ENCODE data around the gene FPR2. TPM values are rescaled to one million over a fixed set of nuclear protein-coding genes. Genes with fewer than 3 reads are reported as not detected.
"Not testable (repeated sequence)": the region's sequence is repeated elsewhere in the genome, so short reads cannot be mapped to it uniquely, and the experiment has no call there.

FPR2 gene
- total RNA-seq, 1 experiment from 2014 or later: 0.05 TPM

GRCh38 chr19:51739466-51740213 lies 21.3 kb upstream of the FPR2 start:
- no peak for DNase-seq (ENCODE audit: low read depth)

GRCh38 chr19:51740356-51740755 lies 20.6 kb upstream of the FPR2 start:
- DNase-seq (ENCODE audit: low read depth): no peak

GRCh38 chr19:51742789-51743188 lies 18.2 kb upstream of the FPR2 start:
- peak; percentile 63 for DNase-seq (ENCODE audit: low read depth)

GRCh38 chr19:51743405-51743804 lies 17.6 kb upstream of the FPR2 start:
- DNase-seq (ENCODE audit: low read depth): peak; percentile 34

- DNase-seq (ENCODE audit: low read depth): no peak
Measured at GRCh38 chr19:51746731-51747130, 14.2 kb upstream of the FPR2 start.

GRCh38 chr19:51749979-51750378 lies 11.0 kb upstream of the FPR2 start:
- DNase-seq (ENCODE audit: low read depth): peak; percentile 58

- DNase-seq (ENCODE audit: low read depth): no peak
Measured at GRCh38 chr19:51750400-51751094, 10.4 kb upstream of the FPR2 start.

GRCh38 chr19:51751655-51752054 lies 9.3 kb upstream of the FPR2 start, which contains the start of gene FPR1:
FPR1 (minus strand) TSS chr19:51751878; CDS start chr19:51746994, 4,884 bp downstream.
- DNase-seq (ENCODE audit: low read depth): peak; percentile 91

GRCh38 chr19:51754109-51754508 lies 6.9 kb upstream of the FPR2 start:
- no peak for DNase-seq (ENCODE audit: low read depth)

- no peak for DNase-seq (ENCODE audit: low read depth)
Measured at GRCh38 chr19:51754770-51755169, 6.2 kb upstream of the FPR2 start.

GRCh38 chr19:51755571-51755970 lies 5.4 kb upstream of the FPR2 start:
- no peak for DNase-seq (ENCODE audit: low read depth)

GRCh38 chr19:51761696-51762095 lies 716 bp downstream of the FPR2 start:
- DNase-seq (ENCODE audit: low read depth): no peak

GRCh38 chr19:51765086-51765485 lies 4.1 kb downstream of the FPR2 start:
- DNase-seq (ENCODE audit: low read depth): no peak

GRCh38 chr19:51766461-51766860 lies 5.5 kb downstream of the FPR2 start:
- no peak for DNase-seq (ENCODE audit: low read depth)

- no peak for DNase-seq (ENCODE audit: low read depth)
Measured at GRCh38 chr19:51771376-51772130, 10.6 kb downstream of the FPR2 start.

GRCh38 chr19:51772977-51773376 lies 12.0 kb downstream of the FPR2 start:
- DNase-seq (ENCODE audit: low read depth): peak; percentile 1

- DNase-seq (ENCODE audit: low read depth): not testable (repeated sequence)
Measured at GRCh38 chr19:51776561-51776960, 15.6 kb downstream of the FPR2 start.

GRCh38 chr19:51777570-51778462 lies 16.8 kb downstream of the FPR2 start:
- peak; percentile 41 for DNase-seq (ENCODE audit: low read depth)

- no peak for DNase-seq (ENCODE audit: low read depth)
Measured at GRCh38 chr19:51779181-51779580, 18.2 kb downstream of the FPR2 start.

- DNase-seq (ENCODE audit: low read depth): no peak
Measured at GRCh38 chr19:51779703-51780102, 18.7 kb downstream of the FPR2 start.

- no peak for DNase-seq (ENCODE audit: low read depth)
Measured at GRCh38 chr19:51780270-51780669, 19.3 kb downstream of the FPR2 start.
